Pons (tissue), 1 donor: ENCODE data around the gene STAP2.

ENCODE experiments used
- DNase-seq: peaks from one replicate; pipeline ENCODE4 v3.0.0-alpha.2; 2016; ENCODE audit warnings: low spot score

Gene STAP2

DNA sequence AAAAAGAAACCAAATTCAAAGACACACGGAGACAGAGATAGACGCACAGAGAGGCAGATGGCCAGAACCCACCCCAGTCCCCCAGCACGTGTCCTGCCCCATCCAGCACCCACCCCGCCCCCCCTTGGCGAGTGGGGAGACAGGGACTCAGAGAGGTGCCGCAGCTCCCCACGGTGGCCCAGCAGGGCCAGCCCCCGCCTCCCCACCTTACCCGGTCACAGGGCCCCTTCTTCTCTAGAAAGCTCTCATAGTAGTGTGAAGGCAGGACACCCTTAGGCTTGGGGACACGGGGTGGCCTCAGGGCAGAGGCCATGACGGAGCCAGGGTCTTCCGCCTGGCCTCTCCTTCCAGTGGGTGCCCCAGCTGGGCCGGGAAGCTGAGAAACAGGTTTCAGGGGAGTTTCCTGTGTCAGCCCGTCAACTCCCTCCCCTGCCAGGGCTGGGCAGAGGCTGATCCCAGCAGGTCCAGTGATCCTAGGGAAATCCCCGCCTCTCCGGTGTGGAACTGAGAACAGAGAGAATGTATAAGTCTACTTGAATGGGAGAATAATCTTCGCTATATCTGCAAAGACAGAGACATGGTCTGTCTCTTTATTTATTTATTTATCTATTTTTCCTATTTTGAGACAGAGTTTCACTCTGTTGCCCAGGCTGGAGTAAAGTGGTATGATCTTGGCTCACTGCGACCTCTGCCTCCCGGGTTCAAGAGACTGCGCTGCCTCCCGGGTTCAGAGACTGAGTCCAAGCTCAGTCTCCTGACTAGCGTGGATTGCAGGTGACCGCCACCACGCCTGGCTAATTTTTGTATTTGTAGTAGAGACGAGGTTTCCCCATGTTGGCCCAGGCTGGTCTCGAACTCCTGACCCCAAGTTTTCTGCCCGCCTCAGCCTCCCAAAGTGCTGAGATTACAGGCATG, at the start of gene STAP2:
Gene STAP2 (minus strand): TSS at position 387 of the 915 bp plus-strand sequence. CDS start 74 bp downstream, at position 313.
- DNase-seq, result no peak

DNA sequence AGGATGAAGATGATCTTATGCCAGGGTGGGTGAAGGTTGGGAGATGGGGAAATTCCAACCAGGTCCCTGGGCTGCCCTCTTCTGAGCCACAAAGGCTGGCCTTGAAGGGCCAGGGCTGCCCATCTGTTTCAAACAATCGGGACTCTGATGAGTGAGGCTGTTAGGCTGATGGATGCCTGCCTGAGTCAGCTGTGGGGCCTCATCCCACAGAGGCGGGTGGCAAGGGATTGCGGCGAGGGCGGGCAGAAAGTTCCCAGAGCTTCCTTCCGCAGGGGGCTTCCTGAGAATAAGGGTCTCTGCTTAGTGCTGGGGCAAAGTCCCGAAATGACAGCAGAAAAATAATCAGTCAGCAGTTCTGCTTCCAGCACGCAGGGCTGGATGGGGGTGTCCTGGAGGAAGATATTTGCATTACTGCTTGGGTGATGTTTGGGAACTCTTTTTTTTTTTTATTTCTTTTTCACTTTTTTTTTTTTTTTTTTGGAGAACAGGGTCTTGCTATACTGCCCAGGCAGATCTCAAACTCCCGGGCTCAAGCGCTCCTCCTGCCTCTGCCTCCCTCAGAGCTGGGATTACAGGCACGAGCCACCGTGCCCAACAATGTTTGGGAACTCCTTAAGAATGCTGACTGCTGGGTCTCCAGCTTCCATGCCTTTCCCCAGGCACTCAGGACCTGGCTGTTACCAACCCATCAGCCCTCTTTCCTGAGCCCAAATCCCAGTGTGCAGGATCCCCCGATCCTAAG, 47.6 kb upstream of the STAP2 start:
- peak; percentile 92 for DNase-seq

DNA sequence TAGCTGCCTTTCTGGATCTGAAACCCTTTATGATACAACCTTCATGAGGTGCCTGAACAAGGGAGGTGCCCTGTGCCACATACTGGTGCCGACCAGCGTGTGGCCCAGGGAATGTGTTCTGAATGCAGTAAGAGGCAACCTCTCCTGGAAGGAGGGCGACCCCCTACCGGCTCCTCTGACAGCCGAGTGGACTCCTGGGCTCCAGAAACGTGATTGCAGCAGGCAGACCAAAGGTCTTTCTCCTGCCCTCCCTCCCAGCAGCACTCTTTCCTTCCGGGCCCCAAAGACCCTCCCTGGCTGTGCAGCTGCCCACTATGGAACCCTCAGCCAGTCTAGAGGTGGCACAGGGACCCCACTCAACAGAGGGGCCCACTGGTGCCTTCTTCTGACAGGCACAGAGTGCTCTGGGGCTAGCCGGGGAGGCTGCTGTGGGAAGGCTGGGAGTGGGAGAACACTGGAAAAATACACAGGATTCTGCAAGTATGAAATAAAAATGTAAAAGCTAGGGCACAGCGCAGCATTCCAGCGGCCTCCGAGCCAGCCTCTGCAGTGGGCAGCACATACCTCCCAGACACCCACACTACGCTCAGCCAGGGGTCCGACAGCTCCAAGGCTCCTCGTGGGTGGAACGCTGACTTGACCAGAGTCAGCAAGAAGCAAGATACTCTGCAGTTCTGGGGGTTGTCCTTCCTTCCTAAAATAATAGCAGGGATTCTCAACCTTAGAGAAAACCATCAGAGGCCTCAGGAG, 46.8 kb upstream of the STAP2 start:
- no peak for DNase-seq

DNA sequence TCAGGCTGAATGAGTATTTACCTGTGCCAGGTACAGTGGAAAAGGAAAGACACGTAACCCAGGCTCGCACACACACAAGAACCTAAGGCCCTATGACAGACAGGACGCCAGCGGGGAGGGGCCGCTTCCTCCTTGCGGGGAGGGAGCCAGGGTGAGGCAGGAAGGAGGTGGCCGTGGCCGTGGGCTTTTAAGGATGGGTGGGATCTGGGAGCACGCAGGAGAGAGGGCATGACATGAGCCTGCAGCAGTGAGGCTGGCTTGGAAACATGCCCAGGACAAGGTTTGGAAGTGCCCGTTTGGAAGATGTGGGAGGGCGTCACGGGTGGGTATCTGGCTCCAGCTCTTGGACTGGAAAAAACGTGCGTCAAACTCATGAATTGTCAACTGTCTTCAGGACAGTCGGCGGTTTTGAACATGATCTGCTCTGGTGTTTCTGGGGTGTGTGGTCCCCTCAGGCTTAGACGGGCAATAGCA, 41.7 kb upstream of the STAP2 start:
- no peak for DNase-seq

GRCh38 chr19:4379383-4380253, 41.0 kb upstream of the STAP2 start:
- DNase-seq, result no peak

DNA sequence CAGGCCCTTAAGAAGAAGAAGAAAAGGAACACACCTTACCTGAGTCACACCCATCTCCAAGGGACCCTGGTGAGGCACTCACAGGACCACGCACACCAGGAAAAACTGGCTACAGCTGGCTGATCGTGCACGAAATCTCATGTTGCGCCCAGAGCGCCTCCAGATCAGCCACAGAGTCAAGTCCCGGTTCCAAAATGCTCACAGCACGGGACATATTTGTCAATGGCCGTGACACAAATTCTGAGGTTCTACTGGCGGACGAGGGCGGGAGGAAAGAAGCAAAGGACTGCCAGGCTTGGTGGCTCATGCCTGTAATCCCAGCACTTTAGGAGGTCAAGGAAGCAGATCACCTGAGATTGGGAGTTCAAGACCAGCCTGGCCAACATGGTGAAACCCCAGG, 40.3 kb upstream of the STAP2 start:
- no peak for DNase-seq

DNA sequence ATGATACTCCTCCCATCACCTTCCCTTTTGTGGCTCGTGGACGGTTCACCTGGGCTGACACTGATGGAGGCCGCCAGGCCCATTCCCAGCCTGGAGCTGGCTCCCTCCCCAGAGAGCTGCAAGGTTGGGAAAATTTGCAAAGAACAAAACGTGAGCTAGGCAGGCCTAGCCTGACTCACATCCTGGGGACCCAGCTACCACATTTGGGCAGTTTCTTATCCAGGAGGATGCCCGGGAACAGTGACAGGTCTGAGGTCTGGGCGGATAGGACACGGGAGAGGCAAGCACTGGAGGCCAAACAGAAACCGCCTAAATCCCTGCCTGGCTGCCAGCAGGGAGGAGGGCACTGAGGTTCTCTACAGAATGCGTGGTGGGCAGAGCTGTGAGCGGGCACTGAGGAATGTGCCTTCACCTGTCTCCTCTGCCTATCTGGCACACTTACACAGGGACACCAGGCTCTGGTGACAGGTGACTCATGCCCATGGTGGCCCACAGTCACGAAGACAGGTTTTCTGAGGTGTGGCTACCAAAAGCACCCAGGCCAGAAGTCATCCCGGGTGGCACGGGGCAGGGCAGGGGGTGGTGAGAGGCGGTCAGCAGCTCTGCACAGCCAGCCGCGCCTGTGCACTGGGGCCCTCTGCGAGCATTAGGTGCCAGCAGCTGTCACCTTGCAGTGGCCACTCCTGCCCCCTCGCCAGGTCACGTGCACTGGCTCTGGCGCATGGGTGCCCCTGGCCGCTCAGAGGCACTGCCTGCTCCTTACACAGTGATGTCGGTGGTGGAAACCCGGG, 38.6 kb upstream of the STAP2 start:
- no peak for DNase-seq

- DNase-seq, result no peak
Observed at GRCh38 chr19:4376671-4376990, 38.0 kb upstream of the STAP2 start.

DNA sequence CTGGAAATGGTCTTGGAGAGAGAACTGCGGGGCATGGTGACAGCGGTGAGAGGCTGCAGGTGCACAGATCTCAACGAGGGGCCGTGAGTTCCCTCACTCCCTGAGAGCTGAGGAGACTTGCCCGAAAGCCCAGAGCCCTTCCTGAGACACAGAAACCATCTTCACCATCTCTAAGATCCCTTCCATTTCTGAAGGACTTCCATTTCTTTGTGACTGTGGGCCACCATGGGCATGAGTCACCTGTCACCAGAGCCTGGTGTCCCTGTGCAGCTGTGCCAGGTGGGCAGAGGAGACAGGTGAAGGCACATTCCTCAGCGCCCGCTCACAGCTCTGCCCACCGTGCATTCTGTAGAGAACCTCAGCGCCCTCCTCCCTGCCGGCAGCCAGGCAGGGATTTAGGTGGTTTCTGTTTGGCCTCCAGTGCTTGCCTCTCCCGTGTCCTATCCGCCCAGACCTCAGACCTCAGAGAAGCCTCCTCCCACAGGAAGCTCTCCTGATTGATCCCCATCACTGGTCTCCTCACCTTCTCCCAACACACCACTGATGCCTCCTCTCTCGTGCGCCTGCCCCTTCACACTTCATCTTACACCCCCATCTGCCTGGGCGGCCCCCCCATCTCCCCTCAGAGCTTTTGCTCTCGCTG, 37.5 kb upstream of the STAP2 start:
- no peak for DNase-seq

DNA sequence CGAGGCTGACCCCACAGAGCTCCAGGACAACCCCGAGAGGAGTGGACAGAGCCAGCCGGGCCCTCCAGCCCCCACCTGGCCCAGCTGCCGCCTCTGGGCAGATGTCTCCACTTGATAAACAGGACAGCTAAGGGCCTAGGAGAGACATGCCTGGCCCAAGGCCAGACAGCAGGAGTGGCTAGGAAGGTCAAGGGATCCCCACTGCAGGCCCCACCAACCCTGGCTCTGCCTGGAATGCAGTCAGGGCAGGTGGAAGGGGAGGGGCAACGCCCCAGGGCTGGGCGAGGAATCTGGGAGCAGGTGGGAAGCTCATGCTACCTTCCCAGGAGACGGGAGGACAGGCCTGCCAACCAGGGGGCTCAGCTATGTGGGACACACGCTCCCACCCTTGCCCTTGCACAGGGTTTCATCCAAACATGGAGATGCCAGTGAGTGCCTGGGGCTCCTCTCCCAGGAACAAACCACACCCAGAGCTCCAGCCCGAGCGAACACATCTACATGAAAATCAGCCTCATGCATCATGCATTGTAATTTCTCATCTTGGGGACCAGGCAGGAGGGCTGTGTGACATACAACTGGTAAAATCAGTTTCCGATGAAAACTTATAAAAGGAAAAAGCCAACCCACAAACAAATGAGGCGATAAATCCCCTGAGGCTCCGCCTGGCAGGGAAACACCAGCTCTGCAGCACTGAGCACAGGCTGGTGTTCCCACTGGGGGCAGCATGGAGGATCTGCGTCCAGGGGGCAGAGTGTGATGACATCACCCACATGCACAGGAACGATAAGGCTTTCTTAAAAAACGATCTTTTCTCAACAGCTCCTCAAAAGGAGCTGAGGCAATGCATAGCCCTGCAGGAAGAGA, 36.8 kb upstream of the STAP2 start:
- DNase-seq, result no peak

GRCh38 chr19:4374498-4375163, 36.0 kb upstream of the STAP2 start:
- no peak for DNase-seq

- peak; percentile 93 for DNase-seq
Observed at GRCh38 chr19:4373601-4374497, 35.2 kb upstream of the STAP2 start.

GRCh38 chr19:4373013-4373367, 34.4 kb upstream of the STAP2 start:
- no peak for DNase-seq

- DNase-seq, result no peak
Observed at GRCh38 chr19:4372165-4373012, 33.8 kb upstream of the STAP2 start.

GRCh38 chr19:4371247-4372164, 32.9 kb upstream of the STAP2 start:
- DNase-seq, result no peak
